Suprapubic skin (tissue), 4 donors: ENCODE results near the gene ATP1B2. TPM values are rescaled to one million over a fixed set of nuclear protein-coding genes. Genes with fewer than 3 reads are reported as not detected.

ENCODE experiments used
- DNase-seq, 2 donors: peaks; one replicate each; pipeline ENCODE4 v3.0.0-alpha.2; 2019; ENCODE audit warnings: low spot score in 2 of 2
- H3K27ac ChIP-seq: fragments of 200-600 bp; sonication (generic); one replicate; pipeline ENCODE4 v1.5.1; 2019
- H3K27me3 ChIP-seq: fragments of 200-600 bp; sonication (generic); one replicate; pipeline ENCODE4 v1.5.1; 2019
- H3K36me3 ChIP-seq: fragments of 200-600 bp; sonication (generic); one replicate; pipeline ENCODE4 v1.5.1; 2019
- H3K4me1 ChIP-seq: fragments of 200-600 bp; sonication (generic); one replicate; pipeline ENCODE4 v1.5.1; 2019
- H3K4me3 ChIP-seq: fragments of 200-600 bp; sonication (generic); one replicate; pipeline ENCODE4 v1.5.1; 2019; ENCODE audit warnings: mild to moderate bottlenecking
- H3K9me3 ChIP-seq: fragments of 200-600 bp; sonication (generic); one replicate; pipeline ENCODE4 v1.5.1; 2019
- CTCF ChIP-seq, 2 donors: fragments of 200-600 bp in 1 of 2; fragments of 450-650 bp in 1 of 2; sonication (generic) in 1 of 2; IDR thresholded peaks; one replicate each; pipeline ENCODE4 v1.5.1; 2016 to 2019; ENCODE audit warnings: antibody characterized with exemption in 2 of 2, mild to moderate bottlenecking in 1 of 2, moderate library complexity in 1 of 2
- EP300 ChIP-seq: sonication (generic); formaldehyde crosslinking; IDR thresholded peaks from one replicate; pipeline ENCODE4 v1.6.1; 2017; ENCODE audit warnings: antibody characterized with exemption
- POLR2A ChIP-seq, 2 donors: fragments of 450-650 bp; IDR thresholded peaks; one replicate each; pipeline ENCODE4 v1.6.1; 2017; ENCODE audit warnings: antibody characterized with exemption in 2 of 2, mild to moderate bottlenecking in 2 of 2, moderate library complexity in 2 of 2
- POLR2AphosphoS5 ChIP-seq, 3 donors: sonication (generic); formaldehyde crosslinking; IDR thresholded peaks; one replicate each; pipeline ENCODE4 v1.6.1; 2017; ENCODE audit warnings: antibody characterized with exemption in 3 of 3
- WGBS: methylation state at CpG from one replicate; pipeline ENCODE4 v1.1.5; 2018; 5-methylcytosine and 5-hydroxymethylcytosine counted together
- total RNA-seq, 4 donors: library from RNA; depleted of rRNA; stranded (reverse); fragments of >200 nt; gene quantifications; one replicate each; pipeline ENCODE4 v1.1.0, GENCODE V29; 2016

ATP1B2 gene
- total RNA-seq, 4 donors from 2014 or later, result 0.49 to 4.2 (median 0.74) TPM

- H3K4me1 ChIP-seq, result peaks cover 21% of the 10 kb centered on the region
- no peaks in the 10 kb centered on the region for H3K9me3 ChIP-seq
- peak overlapping the region; percentile 60 for H3K4me3 ChIP-seq
- TF ChIP-seq EP300, result no peak
- DNase-seq, result no peak
- H3K27me3 ChIP-seq, result peaks cover 40% of the 10 kb centered on the region
- H3K27ac ChIP-seq, result no peak overlapping the region
- no peaks in the 10 kb centered on the region for H3K36me3 ChIP-seq
- WGBS, result 18% methylated on average over 6 of the region's 54 CpGs
These were observed 1.1 kb downstream of the ATP1B2 start for GRCh38 chr17:7651665-7652387.

- H3K27ac ChIP-seq, result no peak overlapping the region
- H3K36me3 ChIP-seq, result no peaks in the 10 kb centered on the region
- H3K27me3 ChIP-seq, result peaks cover 37% of the 10 kb centered on the region
- no peak for DNase-seq
- no peak overlapping the region for H3K4me3 ChIP-seq
- peaks cover 21% of the 10 kb centered on the region for H3K4me1 ChIP-seq
- TF ChIP-seq POLR2A (IDR thresholded peaks at IDR 0.05) (no peak), CTCF (IDR thresholded peaks at IDR 0.05) (no peak), POLR2AphosphoS5 (IDR thresholded peaks at IDR 0.05) (no peak), EP300 (no peak)
- H3K9me3 ChIP-seq, result no peaks in the 10 kb centered on the region
- 55% methylated on average over 7 of the region's 12 CpGs for WGBS
These were observed 1.9 kb downstream of the ATP1B2 start for GRCh38 chr17:7652388-7653356.

GRCh38 chr17:7654832-7655540 is 4.3 kb downstream of the ATP1B2 start:
- Histone ChIP-seq H3K4me3 (no peak overlapping the region), H3K27me3 (peaks cover 32% of the 10 kb centered on the region), H3K4me1 (peaks cover 19% of the 10 kb centered on the region), H3K9me3 (no peaks in the 10 kb centered on the region), H3K36me3 (no peaks in the 10 kb centered on the region), H3K27ac (no peak overlapping the region)
- 75% methylated on average over 16 of the region's 16 CpGs for WGBS
- TF ChIP-seq POLR2AphosphoS5 (IDR thresholded peaks at IDR 0.05) (no peak), POLR2A (IDR thresholded peaks at IDR 0.05) (no peak), EP300 (no peak), CTCF (IDR thresholded peaks at IDR 0.05) (no peak)
- DNase-seq, result no peak

- H3K4me1 ChIP-seq, result peaks cover 14% of the 10 kb centered on the region
- H3K9me3 ChIP-seq, result no peaks in the 10 kb centered on the region
- H3K36me3 ChIP-seq, result no peaks in the 10 kb centered on the region
- 88% methylated on average over 15 of the region's 17 CpGs for WGBS
- H3K27me3 ChIP-seq, result peaks cover 29% of the 10 kb centered on the region
- TF ChIP-seq POLR2A (IDR thresholded peaks at IDR 0.05) (no peak), POLR2AphosphoS5 (IDR thresholded peaks at IDR 0.05) (no peak), EP300 (no peak), CTCF (IDR thresholded peaks at IDR 0.05) (no peak)
- no peak for DNase-seq
- H3K4me3 ChIP-seq, result no peak overlapping the region
- no peak overlapping the region for H3K27ac ChIP-seq
These were observed 4.8 kb downstream of the ATP1B2 start for GRCh38 chr17:7655541-7655840.

- DNase-seq, result no peak
- Histone ChIP-seq H3K9me3 (no peaks in the 10 kb centered on the region), H3K27me3 (peaks cover 14% of the 10 kb centered on the region), H3K4me1 (no peaks in the 10 kb centered on the region), H3K4me3 (no peak overlapping the region), H3K36me3 (no peaks in the 10 kb centered on the region), H3K27ac (no peak overlapping the region)
- TF ChIP-seq CTCF (IDR thresholded peaks at IDR 0.05) (no peak), POLR2A (IDR thresholded peaks at IDR 0.05) (no peak), POLR2AphosphoS5 (IDR thresholded peaks at IDR 0.05) (no peak), EP300 (no peak)
- WGBS, result 41% methylated on average over 10 of the region's 10 CpGs
These were observed 6.4 kb downstream of the ATP1B2 start for GRCh38 chr17:7656958-7657609.
